Thyroid gland (tissue), 4 donors: ENCODE measurements around the gene HDAC8.

Source experiments
- POLR2A ChIP-seq, 2 donors: fragments of 450-650 bp; IDR thresholded peaks; one replicate each; pipeline ENCODE4 v1.6.1; 2017; ENCODE audit warnings: antibody characterized with exemption in 2 of 2, mild to moderate bottlenecking in 2 of 2, moderate library complexity in 1 of 2
- TF ChIP-seq, protein P1 (sequence below), 6 experiments: fragments of 200-600 bp in 3 of 6; fragments of 450-650 bp in 3 of 6; sonication (generic) in 3 of 6; IDR thresholded peaks; one replicate each; pipeline ENCODE4 v1.5.1; 2016 to 2019; ENCODE audit warnings: antibody characterized with exemption in 6 of 6, mild to moderate bottlenecking in 2 of 6, inconsistent platforms in 1 of 6, moderate library complexity in 1 of 6

GRCh38 chrX:72306085-72306801 lies 266.4 kb downstream of the HDAC8 start:
- TF ChIP-seq, protein P1, sequence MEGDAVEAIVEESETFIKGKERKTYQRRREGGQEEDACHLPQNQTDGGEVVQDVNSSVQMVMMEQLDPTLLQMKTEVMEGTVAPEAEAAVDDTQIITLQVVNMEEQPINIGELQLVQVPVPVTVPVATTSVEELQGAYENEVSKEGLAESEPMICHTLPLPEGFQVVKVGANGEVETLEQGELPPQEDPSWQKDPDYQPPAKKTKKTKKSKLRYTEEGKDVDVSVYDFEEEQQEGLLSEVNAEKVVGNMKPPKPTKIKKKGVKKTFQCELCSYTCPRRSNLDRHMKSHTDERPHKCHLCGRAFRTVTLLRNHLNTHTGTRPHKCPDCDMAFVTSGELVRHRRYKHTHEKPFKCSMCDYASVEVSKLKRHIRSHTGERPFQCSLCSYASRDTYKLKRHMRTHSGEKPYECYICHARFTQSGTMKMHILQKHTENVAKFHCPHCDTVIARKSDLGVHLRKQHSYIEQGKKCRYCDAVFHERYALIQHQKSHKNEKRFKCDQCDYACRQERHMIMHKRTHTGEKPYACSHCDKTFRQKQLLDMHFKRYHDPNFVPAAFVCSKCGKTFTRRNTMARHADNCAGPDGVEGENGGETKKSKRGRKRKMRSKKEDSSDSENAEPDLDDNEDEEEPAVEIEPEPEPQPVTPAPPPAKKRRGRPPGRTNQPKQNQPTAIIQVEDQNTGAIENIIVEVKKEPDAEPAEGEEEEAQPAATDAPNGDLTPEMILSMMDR (IDR thresholded peaks at IDR 0.05), result no peak
- no peak for TF ChIP-seq POLR2A (IDR thresholded peaks at IDR 0.05)
